ENCODE data around the gene PRKCG.
A peak's percentile ranks its signal among the peaks of the same experiment; 100 is the strongest.
"Not testable (repeated sequence)": the region's sequence is repeated elsewhere in the genome, so short reads cannot be mapped to it uniquely, and the experiment has no call there.

Gene PRKCG

DNA sequence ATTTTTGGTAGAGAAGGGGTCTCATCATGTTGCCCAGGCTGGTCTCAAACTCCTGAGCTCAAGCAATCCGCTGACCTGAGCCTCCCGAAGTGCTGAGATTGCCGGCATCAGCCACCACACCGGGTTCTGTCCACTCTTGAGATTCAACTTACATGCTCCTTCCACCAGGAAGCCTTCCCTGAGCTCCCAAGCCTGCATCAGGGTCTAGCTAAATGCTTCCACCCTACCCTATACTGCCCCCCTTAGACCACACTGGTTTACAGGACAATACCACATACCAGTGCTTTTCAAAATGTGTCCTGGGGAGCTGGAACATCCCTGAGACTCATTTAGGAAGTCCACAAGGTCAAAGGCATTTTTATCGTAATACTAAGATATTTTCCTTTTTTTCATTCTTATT, 65.6 kb downstream of the PRKCG start:
- WGBS, 2 donors (ENCODE audit: extremely low coverage in 2 of 2, insufficient read length in 2 of 2, insufficient replicate concordance in 1 of 2) = no CpG with 5 or more reads among the region's 5 CpGs
- H2BK5ac ChIP-seq (ENCODE audit: low read length) = no peak overlapping the region
- no peak overlapping the region for H2AK5ac ChIP-seq (ENCODE audit: low read depth, low read length)
- H3K27me3 ChIP-seq (ENCODE audit: control insufficient read depth in 3 of 3, insufficient read depth in 3 of 3, low read depth in 1 of 3, low read length in 3 of 3) = peaks cover 0 to 8% (median 0%) of the 10 kb centered on the region in 3 experiments
- H3K4me3 ChIP-seq (ENCODE audit: low read length in 2 of 2) = no peak overlapping the region
- H2BK120ac ChIP-seq (ENCODE audit: low read depth, low read length) = no peak overlapping the region
- H3K14ac ChIP-seq (ENCODE audit: low read length) = no peak overlapping the region
- peaks cover 0 to 5% of the 10 kb centered on the region in 2 donors for H3K36me3 ChIP-seq (replicated peaks in 1 of 2; ENCODE audit: control insufficient read depth in 2 of 2, insufficient read depth in 2 of 2, low read length in 2 of 2)
- H3K23ac ChIP-seq (ENCODE audit: low read depth, low read length, poor library complexity) = no peak overlapping the region
- H3K9me3 ChIP-seq (replicated peaks in 1 of 2; ENCODE audit: control insufficient read depth in 2 of 2, insufficient read depth in 1 of 2, low read depth in 1 of 2, low read length in 2 of 2) = no peaks in the 10 kb centered on the region
- no peak overlapping the region for H2BK12ac ChIP-seq (ENCODE audit: low read length)
- no peak overlapping the region for H2BK15ac ChIP-seq (ENCODE audit: low read length)
- no peak overlapping the region for H3K27ac ChIP-seq (replicated peaks; ENCODE audit: low read length)
- no peak overlapping the region for H2AFZ ChIP-seq (ENCODE audit: low read length)
- H3K18ac ChIP-seq (ENCODE audit: low read length) = no peak overlapping the region
- H3K4me2 ChIP-seq (ENCODE audit: insufficient read depth, low read length, poor library complexity, severe bottlenecking) = no peak overlapping the region
- no peak overlapping the region for H3K9ac ChIP-seq (ENCODE audit: low read depth, low read length, poor library complexity)
- H3K79me1 ChIP-seq (ENCODE audit: low read depth, low read length) = no peaks in the 10 kb centered on the region
- no peak overlapping the region for H4K8ac ChIP-seq (ENCODE audit: low read depth, low read length)
- no peak for DNase-seq (ENCODE audit: low spot score)
- no peak overlapping the region for H4K91ac ChIP-seq (ENCODE audit: low read depth, low read length, poor library complexity)
- H3K4ac ChIP-seq (ENCODE audit: low read length) = no peak overlapping the region
- H3K4me1 ChIP-seq (ENCODE audit: control insufficient read depth in 2 of 2, insufficient read depth in 1 of 2, low read depth in 1 of 2, low read length in 2 of 2) = peaks cover 2 to 7% of the 10 kb centered on the region in 2 donors

DNA sequence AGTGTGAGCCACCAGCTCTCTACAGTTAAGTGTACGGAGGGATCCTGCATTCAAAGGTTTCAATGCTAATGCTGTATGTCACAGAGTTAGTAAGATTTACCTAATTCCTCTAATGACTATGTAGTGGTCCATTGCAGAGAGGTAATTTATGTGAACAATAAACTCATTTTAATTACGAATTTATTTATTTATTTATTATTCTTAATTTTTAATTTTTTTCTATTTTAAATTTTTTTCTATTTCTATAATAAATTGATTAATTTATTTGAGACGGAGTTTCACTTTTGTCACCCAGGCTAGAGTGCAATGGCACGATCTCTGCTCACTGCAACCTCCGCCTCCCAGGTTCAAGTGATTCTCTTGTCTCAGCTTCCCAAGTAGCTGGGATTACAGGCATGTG, 66.6 kb downstream of the PRKCG start:
- H3K27me3 ChIP-seq (ENCODE audit: control insufficient read depth in 3 of 3, insufficient read depth in 3 of 3, low read depth in 1 of 3, low read length in 3 of 3); H2AK5ac ChIP-seq (ENCODE audit: low read depth, low read length); H3K14ac ChIP-seq (ENCODE audit: low read length); H2BK5ac ChIP-seq (ENCODE audit: low read length); H3K9me3 ChIP-seq (replicated peaks in 1 of 2; ENCODE audit: control insufficient read depth in 2 of 2, insufficient read depth in 1 of 2, low read depth in 1 of 2, low read length in 2 of 2); H3K4ac ChIP-seq (ENCODE audit: low read length); H4K8ac ChIP-seq (ENCODE audit: low read depth, low read length); H3K36me3 ChIP-seq (replicated peaks in 1 of 2; ENCODE audit: control insufficient read depth in 2 of 2, insufficient read depth in 2 of 2, low read length in 2 of 2); H4K91ac ChIP-seq (ENCODE audit: low read depth, low read length, poor library complexity); H2AFZ ChIP-seq (ENCODE audit: low read length); H3K23ac ChIP-seq (ENCODE audit: low read depth, low read length, poor library complexity); H2BK12ac ChIP-seq (ENCODE audit: low read length); H2BK120ac ChIP-seq (ENCODE audit: low read depth, low read length); H3K27ac ChIP-seq (replicated peaks; ENCODE audit: low read length); H3K18ac ChIP-seq (ENCODE audit: low read length); H3K9ac ChIP-seq (ENCODE audit: low read depth, low read length, poor library complexity); DNase-seq (ENCODE audit: low spot score); H3K4me2 ChIP-seq (ENCODE audit: insufficient read depth, low read length, poor library complexity, severe bottlenecking); H3K4me1 ChIP-seq (ENCODE audit: control insufficient read depth in 2 of 2, insufficient read depth in 1 of 2, low read depth in 1 of 2, low read length in 2 of 2); H2BK15ac ChIP-seq (ENCODE audit: low read length); H3K79me1 ChIP-seq (ENCODE audit: low read depth, low read length); H3K4me3 ChIP-seq (ENCODE audit: low read length in 2 of 2): not testable (repeated sequence)
- WGBS, 2 donors (ENCODE audit: extremely low coverage in 2 of 2, insufficient read length in 2 of 2, insufficient replicate concordance in 1 of 2) = no CpG with 5 or more reads among the region's 5 CpGs

DNA sequence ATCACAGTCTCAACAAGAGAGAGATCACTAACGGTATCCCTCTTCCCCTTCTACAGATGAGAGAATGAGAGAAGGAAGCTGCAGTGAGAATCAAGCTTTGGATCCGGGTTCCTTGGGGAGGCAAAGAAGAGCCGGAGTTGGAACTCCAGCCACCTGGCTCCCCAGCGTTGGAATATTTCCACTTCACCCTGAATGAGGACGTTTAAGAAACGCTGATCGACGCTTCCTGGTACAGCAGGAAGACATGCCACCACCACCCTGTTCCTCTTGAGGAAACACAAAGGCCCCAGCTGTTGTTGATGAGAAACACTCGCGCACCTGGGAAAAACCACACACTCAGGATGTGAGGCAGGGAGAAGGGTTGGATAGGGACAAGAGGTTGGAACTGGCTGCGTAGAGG, 69.4 kb downstream of the PRKCG start:
- H2BK12ac ChIP-seq (ENCODE audit: low read length) = no peak overlapping the region
- H2AK5ac ChIP-seq (ENCODE audit: low read depth, low read length) = no peak overlapping the region
- no peak overlapping the region for H2BK5ac ChIP-seq (ENCODE audit: low read length)
- no peaks in the 10 kb centered on the region for H3K27me3 ChIP-seq (ENCODE audit: control insufficient read depth in 3 of 3, insufficient read depth in 3 of 3, low read depth in 1 of 3, low read length in 3 of 3)
- no peaks in the 10 kb centered on the region for H3K79me1 ChIP-seq (ENCODE audit: low read depth, low read length)
- no peak for DNase-seq (ENCODE audit: low spot score)
- no peak overlapping the region for H4K91ac ChIP-seq (ENCODE audit: low read depth, low read length, poor library complexity)
- no peak overlapping the region for H3K4ac ChIP-seq (ENCODE audit: low read length)
- H4K8ac ChIP-seq (ENCODE audit: low read depth, low read length) = no peak overlapping the region
- no peak overlapping the region for H2BK15ac ChIP-seq (ENCODE audit: low read length)
- H3K9ac ChIP-seq (ENCODE audit: low read depth, low read length, poor library complexity) = peak overlapping the region; percentile 0
- no peak overlapping the region for H2AFZ ChIP-seq (ENCODE audit: low read length)
- H3K23ac ChIP-seq (ENCODE audit: low read depth, low read length, poor library complexity) = no peak overlapping the region
- H3K4me3 ChIP-seq (ENCODE audit: low read length in 2 of 2) = no peak overlapping the region
- no peak overlapping the region for H3K18ac ChIP-seq (ENCODE audit: low read length)
- no peak overlapping the region for H3K4me2 ChIP-seq (ENCODE audit: insufficient read depth, low read length, poor library complexity, severe bottlenecking)
- no CpG with 5 or more reads among the region's 11 CpGs for WGBS, 2 donors (ENCODE audit: extremely low coverage in 2 of 2, insufficient read length in 2 of 2, insufficient replicate concordance in 1 of 2)
- no peaks in the 10 kb centered on the region for H3K9me3 ChIP-seq (replicated peaks in 1 of 2; ENCODE audit: control insufficient read depth in 2 of 2, insufficient read depth in 1 of 2, low read depth in 1 of 2, low read length in 2 of 2)
- no peaks in the 10 kb centered on the region for H3K36me3 ChIP-seq (replicated peaks in 1 of 2; ENCODE audit: control insufficient read depth in 2 of 2, insufficient read depth in 2 of 2, low read length in 2 of 2)
- peaks cover 0 to 2% of the 10 kb centered on the region in 2 donors for H3K4me1 ChIP-seq (ENCODE audit: control insufficient read depth in 2 of 2, insufficient read depth in 1 of 2, low read depth in 1 of 2, low read length in 2 of 2)
- H2BK120ac ChIP-seq (ENCODE audit: low read depth, low read length) = no peak overlapping the region
- H3K27ac ChIP-seq (replicated peaks; ENCODE audit: low read length) = no peak overlapping the region
- H3K14ac ChIP-seq (ENCODE audit: low read length) = no peak overlapping the region

DNA sequence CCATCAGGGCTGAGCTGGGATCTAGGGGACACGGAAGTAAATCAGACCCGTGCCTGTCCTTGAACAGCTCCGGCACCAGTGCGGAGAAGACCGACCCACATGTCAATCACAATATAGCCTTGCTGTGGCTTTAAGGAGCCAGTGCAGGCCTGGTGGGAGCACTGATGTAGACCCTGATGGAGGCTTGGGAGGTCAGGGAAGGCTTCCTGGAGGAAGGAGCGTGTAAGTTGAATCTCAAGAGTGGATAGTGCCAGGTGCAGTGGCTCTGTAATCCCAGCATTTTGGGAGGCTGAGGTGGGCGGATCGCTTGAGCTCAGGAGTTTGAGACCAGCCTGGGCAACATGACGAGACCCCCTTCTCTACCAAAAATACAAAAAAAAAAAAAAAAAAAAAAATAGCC, 70.0 kb downstream of the PRKCG start:
- H2BK120ac ChIP-seq (ENCODE audit: low read depth, low read length) = no peak overlapping the region
- no peak overlapping the region for H2BK12ac ChIP-seq (ENCODE audit: low read length)
- H3K4me1 ChIP-seq (ENCODE audit: control insufficient read depth in 2 of 2, insufficient read depth in 1 of 2, low read depth in 1 of 2, low read length in 2 of 2) = peaks cover 0 to 2% of the 10 kb centered on the region in 2 donors
- no peaks in the 10 kb centered on the region for H3K9me3 ChIP-seq (replicated peaks in 1 of 2; ENCODE audit: control insufficient read depth in 2 of 2, insufficient read depth in 1 of 2, low read depth in 1 of 2, low read length in 2 of 2)
- H3K4me2 ChIP-seq (ENCODE audit: insufficient read depth, low read length, poor library complexity, severe bottlenecking) = no peak overlapping the region
- no peak overlapping the region for H2AFZ ChIP-seq (ENCODE audit: low read length)
- no peak for DNase-seq (ENCODE audit: low spot score)
- no peak overlapping the region for H2AK5ac ChIP-seq (ENCODE audit: low read depth, low read length)
- H4K8ac ChIP-seq (ENCODE audit: low read depth, low read length) = no peak overlapping the region
- H3K14ac ChIP-seq (ENCODE audit: low read length) = no peak overlapping the region
- no peak overlapping the region for H4K91ac ChIP-seq (ENCODE audit: low read depth, low read length, poor library complexity)
- no peak overlapping the region for H3K27ac ChIP-seq (replicated peaks; ENCODE audit: low read length)
- WGBS, 2 donors (ENCODE audit: extremely low coverage in 2 of 2, insufficient read length in 2 of 2, insufficient replicate concordance in 1 of 2) = no CpG with 5 or more reads among the region's 9 CpGs
- H3K18ac ChIP-seq (ENCODE audit: low read length) = no peak overlapping the region
- H3K23ac ChIP-seq (ENCODE audit: low read depth, low read length, poor library complexity) = no peak overlapping the region
- no peak overlapping the region for H3K4ac ChIP-seq (ENCODE audit: low read length)
- no peaks in the 10 kb centered on the region for H3K36me3 ChIP-seq (replicated peaks in 1 of 2; ENCODE audit: control insufficient read depth in 2 of 2, insufficient read depth in 2 of 2, low read length in 2 of 2)
- H3K9ac ChIP-seq (ENCODE audit: low read depth, low read length, poor library complexity) = peak overlapping the region; percentile 0
- no peak overlapping the region for H3K4me3 ChIP-seq (ENCODE audit: low read length in 2 of 2)
- H3K27me3 ChIP-seq (ENCODE audit: control insufficient read depth in 3 of 3, insufficient read depth in 3 of 3, low read depth in 1 of 3, low read length in 3 of 3) = no peaks in the 10 kb centered on the region
- H2BK15ac ChIP-seq (ENCODE audit: low read length) = no peak overlapping the region
- no peaks in the 10 kb centered on the region for H3K79me1 ChIP-seq (ENCODE audit: low read depth, low read length)
- no peak overlapping the region for H2BK5ac ChIP-seq (ENCODE audit: low read length)

All from neuronal stem cell (in vitro differentiated cells).